T-helper 9 cell (primary cell): ENCODE results near the gene SIAE.
"Not testable (repeated sequence)": the region's sequence is repeated elsewhere in the genome, so short reads cannot be mapped to it uniquely, and the experiment has no call there.

ENCODE experiments used
- DNase-seq: peaks from one replicate; pipeline ENCODE4 v3.0.0-alpha.2; 2020

Gene SIAE

DNA sequence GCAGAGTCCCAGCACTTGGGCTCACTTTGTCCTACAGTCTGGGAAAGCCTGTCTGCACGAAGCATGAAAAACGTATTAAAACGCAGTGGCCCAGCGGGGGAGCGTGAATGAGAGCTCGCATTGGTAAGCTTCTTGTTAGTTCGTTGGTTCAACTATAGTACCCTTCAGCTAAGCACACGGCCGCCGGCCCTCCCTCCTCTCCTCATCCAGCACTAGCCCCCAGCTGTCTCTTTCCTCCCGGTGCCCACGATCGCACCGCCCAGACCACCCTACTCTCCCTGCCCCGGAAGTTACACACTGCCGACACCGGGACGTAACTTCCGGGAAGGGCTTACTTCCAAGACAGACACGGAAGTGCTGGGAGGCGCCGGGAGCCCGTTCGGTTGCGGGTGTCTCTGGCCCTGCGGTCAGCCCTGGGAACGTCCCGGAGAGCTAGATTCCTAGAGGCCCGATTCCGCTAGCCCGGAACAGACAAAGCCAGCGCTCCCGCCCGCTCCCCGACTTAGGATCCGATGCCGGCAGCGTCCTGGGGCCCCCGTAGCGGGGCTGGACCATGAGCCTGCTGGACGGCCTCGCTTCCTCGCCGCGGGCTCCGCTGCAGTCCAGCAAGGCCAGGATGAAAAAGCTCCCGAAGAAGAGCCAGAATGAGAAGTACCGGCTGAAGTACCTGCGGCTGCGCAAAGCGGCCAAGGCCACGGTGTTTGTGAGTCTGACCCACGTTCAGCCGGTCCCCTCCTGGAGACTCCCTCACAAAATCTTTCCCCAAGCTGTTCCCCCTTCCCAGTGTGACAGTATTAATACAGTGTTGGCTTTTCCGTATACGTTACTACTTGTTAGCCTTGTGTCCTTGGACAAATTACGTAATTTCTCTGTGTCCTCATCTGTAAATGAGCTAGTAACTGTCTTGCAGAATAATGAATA is 50.7 kb downstream of the SIAE start, which contains the start of gene TBRG1:
TSS of gene TBRG1 (plus strand) at position 334 of the 921 bp plus-strand sequence. CDS start at position 554, 220 bp downstream.
- DNase-seq = peak; percentile 75

GRCh38 chr11:124618863-124619262 is 54.7 kb downstream of the SIAE start:
- no peak for DNase-seq

DNA sequence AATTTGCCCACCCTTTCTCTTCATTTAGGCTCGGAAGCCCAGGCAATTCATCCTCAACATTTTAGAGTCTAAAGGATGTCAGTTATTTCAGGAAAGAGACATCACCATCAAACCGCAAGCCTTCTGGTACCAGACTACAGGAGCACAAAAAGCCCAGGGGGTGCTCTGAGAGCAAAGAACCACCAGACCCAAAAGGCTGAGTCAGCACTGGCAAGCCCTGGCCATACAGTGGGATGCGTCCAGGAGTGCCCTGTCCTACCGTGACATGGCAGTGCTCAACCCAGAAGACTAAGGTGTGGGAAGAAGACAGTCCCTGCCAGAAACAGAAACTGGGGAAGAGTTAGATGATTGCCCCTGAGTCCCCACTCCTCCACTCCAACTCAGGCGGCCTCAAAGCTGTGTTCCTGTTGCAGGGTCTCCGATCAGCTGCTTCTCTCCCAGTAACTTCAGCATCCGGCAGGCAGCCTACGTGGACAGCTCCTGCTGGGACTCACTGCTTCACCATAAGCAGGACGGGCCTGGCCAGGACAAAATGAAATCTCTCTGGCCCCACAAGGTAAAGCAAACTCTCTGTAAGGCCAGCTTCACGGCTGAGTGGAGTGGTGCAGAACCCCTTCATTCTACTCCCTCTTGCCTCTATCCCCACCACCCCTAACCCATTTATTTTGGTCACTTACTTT is 60.8 kb downstream of the SIAE start:
- no peak for DNase-seq

GRCh38 chr11:124612045-124612444 is 61.5 kb downstream of the SIAE start:
- no peak for DNase-seq

- no peak for DNase-seq
Observed at GRCh38 chr11:124611064-124611463, 62.5 kb downstream of the SIAE start, which contains the start of gene PANX3. Gene PANX3, plus strand, starts transcription at chr11:124611428. Its CDS starts 129 bp downstream, at chr11:124611557.

- no peak for DNase-seq
Observed at GRCh38 chr11:124610295-124610694, 63.2 kb downstream of the SIAE start.

- DNase-seq = no peak
Observed at GRCh38 chr11:124608147-124608546, 65.4 kb downstream of the SIAE start.

GRCh38 chr11:124605719-124606118 is 67.8 kb downstream of the SIAE start:
- DNase-seq = no peak

DNA sequence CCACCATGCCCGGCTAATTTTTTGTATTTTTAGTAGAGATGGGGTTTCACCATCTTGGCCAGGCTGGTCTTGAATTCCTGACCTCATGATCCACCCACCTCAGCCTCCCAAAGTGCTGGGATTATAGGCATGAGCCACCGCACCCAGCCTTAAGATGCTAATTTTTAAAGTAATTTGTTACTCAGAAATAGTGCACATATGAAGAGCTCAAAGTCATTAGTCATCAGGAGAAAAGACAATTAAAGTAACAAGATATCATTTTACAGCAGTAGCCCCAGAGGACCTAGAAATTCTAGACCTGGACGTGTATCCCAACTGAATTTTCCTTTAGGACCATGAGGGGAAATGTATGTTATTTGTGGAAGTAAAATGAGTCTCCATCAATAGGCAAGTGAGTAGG is 70.8 kb downstream of the SIAE start:
- DNase-seq = not testable (repeated sequence)

GRCh38 chr11:124602193-124602592 is 71.3 kb downstream of the SIAE start:
- DNase-seq = no peak

- no peak for DNase-seq
Observed at GRCh38 chr11:124600621-124601320, 72.8 kb downstream of the SIAE start.

DNA sequence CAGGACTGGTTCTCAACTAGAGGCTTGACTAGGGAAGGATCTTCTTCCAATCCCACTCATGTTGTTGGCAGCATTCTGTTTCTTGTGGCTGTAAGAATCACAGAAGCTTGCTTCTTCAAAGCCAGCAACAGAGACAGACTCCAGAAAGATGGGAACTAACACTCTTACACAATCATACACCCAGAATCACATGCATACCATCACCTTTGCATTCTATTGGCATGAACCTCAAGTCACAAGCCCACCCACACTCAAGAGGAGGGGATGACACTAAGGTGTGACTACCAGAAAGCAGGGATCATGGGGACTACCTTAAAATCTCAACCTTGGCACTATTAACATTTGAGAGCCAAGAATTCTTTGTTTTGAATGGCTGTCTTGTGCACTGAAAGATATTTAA is 75.9 kb downstream of the SIAE start:
- no peak for DNase-seq

GRCh38 chr11:124595302-124595701 is 78.2 kb downstream of the SIAE start:
- DNase-seq = no peak

GRCh38 chr11:124592627-124593026 is 80.9 kb downstream of the SIAE start:
- no peak for DNase-seq

GRCh38 chr11:124591430-124591829 is 82.1 kb downstream of the SIAE start:
- no peak for DNase-seq

GRCh38 chr11:124586238-124586860 is 87.2 kb downstream of the SIAE start:
- no peak for DNase-seq

DNA sequence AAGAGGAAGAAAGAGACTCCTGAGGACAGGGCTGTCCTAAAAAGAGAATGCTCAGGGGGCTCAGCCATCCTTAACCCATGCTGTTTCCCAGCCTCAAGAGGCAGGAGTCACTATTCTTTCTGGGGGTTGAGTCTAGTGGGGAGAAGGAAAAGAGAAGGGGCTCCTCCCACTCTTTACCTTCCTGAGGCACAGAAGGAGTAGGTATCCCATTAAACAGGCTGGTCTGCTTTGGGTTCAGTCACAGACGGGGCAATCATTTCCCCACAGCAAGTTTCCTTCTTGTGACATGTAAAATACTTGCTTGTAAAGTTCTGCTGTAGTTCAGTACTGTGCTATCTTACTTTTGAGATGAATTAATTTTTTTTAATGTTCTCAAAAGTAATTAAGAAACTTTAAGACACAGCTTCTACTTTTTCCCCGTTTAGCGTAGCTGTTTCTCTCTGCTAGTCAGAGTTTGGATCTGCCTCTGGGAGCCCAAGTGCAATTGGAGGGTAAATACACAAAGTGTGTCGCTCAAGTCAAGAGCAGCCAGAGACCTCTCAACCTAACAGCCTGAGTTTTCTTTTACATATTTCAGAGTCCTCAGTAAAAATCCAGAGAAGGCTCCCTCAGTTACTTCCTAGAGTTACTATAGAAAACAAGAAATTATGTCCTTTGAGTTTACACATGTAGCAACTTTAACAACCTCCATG is 88.7 kb downstream of the SIAE start:
- DNase-seq = no peak

GRCh38 chr11:124583781-124584180 is 89.8 kb downstream of the SIAE start:
- no peak for DNase-seq
